Thyroid gland (tissue), 4 donors: Measurements from ENCODE around the gene PITRM1.

Experiments used
- CTCF ChIP-seq, 6 experiments: fragments of 200-600 bp in 3 of 6; fragments of 450-650 bp in 3 of 6; sonication (generic) in 3 of 6; IDR thresholded peaks; one replicate each; pipeline ENCODE4 v1.5.1; 2016 to 2019; ENCODE audit warnings: antibody characterized with exemption in 6 of 6, mild to moderate bottlenecking in 2 of 6, inconsistent platforms in 1 of 6, moderate library complexity in 1 of 6
- POLR2A ChIP-seq, 2 donors: fragments of 450-650 bp; IDR thresholded peaks; one replicate each; pipeline ENCODE4 v1.6.1; 2017; ENCODE audit warnings: antibody characterized with exemption in 2 of 2, mild to moderate bottlenecking in 2 of 2, moderate library complexity in 1 of 2

DNA sequence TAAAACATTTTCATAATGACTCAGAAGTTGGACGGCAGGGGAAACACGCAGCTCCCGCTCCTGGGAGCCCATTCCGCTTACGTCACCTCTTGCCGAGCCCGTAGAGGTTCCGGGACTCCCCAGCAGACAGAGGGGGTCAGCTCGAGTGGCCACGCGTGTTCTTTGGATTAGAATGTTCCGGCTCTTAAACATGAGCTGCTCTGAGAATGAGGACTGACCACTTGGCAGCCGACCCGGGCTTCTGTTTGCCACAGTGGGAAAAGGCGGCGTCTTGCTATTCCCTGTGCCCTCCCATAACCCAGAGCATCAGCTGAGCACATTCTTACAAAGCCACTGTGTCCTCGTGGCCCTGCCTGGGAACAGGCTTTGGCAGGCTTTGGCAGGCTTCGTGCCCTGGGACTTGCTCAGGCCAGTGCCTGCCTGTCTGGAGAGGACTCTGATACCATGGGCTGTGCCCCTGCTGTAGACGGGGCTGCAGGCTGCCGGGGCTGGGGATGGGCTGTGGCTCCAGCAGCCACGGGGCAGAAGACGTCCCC, 65.1 kb downstream of the PITRM1 start:
- TF ChIP-seq CTCF (IDR thresholded peaks at IDR 0.05) (no peak), POLR2A (IDR thresholded peaks at IDR 0.05) (no peak)
